Astrocyte of the cerebellum (primary cell): ENCODE measurements around the gene PUM1.
"Not testable (repeated sequence)": the region's sequence is repeated elsewhere in the genome, so short reads cannot be mapped to it uniquely, and the experiment has no call there.

Experiments used
- DNase-seq: peaks from one replicate; pipeline ENCODE4 v3.0.0-alpha.2; 2011; ENCODE audit warnings: low read depth
- H3K4me3 ChIP-seq: 2 replicates; pipeline ENCODE4 v1.5.1; 2011; ENCODE audit warnings: mild to moderate bottlenecking, low read depth, low read length, moderate library complexity
- in situ Hi-C: cut with HindIII; loops from 2 replicates; pipeline ENCODE4 v1.10.0; 2017; ENCODE audit warnings: low sequenced_read_pairs
- TF ChIP-seq, protein P1 (sequence below): IDR thresholded peaks from 2 replicates; pipeline ENCODE4 v1.5.1; 2012; ENCODE audit warnings: low read length, low read depth, moderate library complexity, mild to moderate bottlenecking; ENCODE audit errors: missing control alignments

Gene PUM1

DNA sequence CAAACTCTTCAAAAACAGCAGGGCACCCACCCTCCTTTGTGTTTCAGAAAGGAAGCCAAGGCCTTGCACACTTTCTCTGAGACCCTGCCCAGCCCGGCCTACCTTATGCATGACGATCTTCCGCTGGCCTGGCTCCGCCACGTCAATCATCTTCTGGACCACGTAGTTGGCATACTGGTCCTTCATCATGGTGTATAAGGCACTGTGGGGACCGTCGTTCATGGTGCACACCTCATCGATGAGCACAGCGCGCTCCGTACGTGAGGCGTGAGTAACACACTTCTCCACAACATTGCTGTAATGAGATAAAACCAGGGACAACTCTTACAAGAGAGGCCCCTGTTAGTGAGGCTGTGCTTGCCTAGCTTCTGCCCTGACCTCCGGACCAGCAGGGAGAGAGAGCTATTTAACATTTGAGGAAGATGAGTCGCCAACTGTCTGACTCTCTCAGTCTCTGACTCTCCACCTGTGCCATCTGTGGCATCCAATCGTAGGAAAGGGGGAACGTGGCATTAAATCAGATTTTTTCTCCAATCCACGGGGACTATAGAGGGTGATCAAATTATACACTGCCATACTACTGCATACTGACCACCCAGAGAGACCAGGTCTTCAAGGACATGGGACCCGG is 128.9 kb downstream of the PUM1 start:
- TF ChIP-seq, protein P1, sequence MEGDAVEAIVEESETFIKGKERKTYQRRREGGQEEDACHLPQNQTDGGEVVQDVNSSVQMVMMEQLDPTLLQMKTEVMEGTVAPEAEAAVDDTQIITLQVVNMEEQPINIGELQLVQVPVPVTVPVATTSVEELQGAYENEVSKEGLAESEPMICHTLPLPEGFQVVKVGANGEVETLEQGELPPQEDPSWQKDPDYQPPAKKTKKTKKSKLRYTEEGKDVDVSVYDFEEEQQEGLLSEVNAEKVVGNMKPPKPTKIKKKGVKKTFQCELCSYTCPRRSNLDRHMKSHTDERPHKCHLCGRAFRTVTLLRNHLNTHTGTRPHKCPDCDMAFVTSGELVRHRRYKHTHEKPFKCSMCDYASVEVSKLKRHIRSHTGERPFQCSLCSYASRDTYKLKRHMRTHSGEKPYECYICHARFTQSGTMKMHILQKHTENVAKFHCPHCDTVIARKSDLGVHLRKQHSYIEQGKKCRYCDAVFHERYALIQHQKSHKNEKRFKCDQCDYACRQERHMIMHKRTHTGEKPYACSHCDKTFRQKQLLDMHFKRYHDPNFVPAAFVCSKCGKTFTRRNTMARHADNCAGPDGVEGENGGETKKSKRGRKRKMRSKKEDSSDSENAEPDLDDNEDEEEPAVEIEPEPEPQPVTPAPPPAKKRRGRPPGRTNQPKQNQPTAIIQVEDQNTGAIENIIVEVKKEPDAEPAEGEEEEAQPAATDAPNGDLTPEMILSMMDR, result no peak
- DNase-seq, result no peak
- H3K4me3 ChIP-seq, result no peak overlapping the region
- in situ Hi-C loops, result no loop called here

DNA sequence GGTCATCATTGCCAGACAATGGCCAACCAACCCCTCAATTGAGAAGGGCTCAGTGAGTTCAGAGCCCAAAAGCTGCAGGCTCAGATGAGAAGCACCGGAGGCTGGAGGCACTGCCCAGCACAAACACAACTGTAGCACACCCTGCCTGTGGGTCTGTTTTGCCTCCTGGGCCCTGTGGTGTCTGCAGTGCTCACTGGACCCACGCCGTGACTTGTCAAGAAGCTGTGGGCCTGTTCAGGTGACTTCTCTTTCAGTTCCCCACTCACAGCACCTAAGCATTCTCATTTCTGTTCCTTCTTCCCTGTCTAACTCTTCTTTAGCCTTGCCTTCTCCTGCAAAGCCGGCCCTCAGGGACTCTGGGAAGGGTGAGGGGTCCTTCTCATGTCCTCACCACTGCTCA is 129.8 kb downstream of the PUM1 start:
- H3K4me3 ChIP-seq, in situ Hi-C loops, DNase-seq: not testable (repeated sequence)

DNA sequence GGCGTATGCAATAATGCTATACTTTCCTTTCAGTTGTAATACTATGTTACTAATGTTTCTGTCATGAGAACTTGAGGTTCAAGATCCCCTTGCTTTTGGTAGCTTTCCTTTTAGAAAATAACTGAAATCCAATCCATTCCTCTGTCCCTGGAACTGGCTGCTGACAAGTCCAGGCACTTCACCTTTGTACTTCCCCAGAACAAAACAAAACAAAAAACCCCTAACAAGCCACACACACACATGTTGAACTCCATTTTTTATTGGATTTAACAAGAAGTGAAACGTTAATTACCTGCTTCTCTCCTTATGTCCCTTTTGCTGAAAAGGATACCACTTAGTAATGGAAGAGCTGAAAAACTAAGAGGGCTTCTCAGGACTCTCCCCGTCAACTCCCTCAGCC is 130.9 kb downstream of the PUM1 start:
- in situ Hi-C loops, result no loop called here
- no peak overlapping the region for H3K4me3 ChIP-seq
- TF ChIP-seq, protein P1, result no peak

DNA sequence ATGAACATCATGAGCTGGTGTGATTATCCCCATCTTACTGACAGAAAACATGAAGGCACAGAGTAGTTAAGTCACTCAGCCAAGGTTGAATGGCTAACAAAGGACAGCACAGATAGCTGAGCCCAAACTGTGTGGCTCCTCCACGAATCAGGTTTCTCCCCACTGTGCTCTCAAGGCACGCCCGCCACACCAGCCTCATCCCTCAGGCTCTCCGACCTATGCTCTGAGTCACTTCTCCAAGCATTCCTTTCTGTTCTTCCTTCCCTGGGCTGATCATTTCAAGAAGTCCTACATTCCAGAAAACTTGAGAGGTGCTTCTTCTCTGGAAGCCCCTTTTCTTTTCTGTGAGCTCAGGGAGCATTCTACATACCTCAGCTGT is 131.7 kb downstream of the PUM1 start:
- in situ Hi-C loops, result no loop called here
- no peak for DNase-seq
- H3K4me3 ChIP-seq, result no peak overlapping the region
- TF ChIP-seq, protein P1, result no peak

More for the DNA sequence above, 130.9 kb downstream of the PUM1 start:
- no peak for DNase-seq

DNA sequence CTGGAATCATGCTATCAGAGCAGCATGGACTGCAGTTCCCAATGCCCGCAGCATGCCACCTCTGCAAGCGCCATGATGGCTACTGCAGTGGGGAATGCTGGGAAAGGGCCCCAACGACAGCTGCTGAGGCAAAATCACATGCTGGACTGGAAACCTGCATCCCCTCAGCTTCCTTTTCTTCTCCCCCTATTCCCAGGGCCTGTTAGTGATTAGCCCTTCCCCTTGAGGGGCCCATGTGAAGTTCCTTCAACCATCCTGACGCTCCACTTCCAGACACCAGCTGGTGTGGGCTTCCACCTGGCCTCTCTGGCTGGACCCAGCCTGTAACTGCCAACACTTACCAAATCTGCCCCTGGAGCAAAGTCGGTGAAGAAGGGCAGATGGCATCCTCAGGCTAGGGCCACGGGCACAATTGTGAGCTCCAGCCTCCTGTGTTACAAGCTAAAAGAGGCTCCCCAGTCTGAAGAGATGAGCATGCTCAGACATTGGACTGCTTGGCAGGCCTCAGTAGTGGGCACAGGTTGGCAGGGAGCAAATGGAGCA is 134.8 kb downstream of the PUM1 start:
- H3K4me3 ChIP-seq, result no peak overlapping the region

DNA sequence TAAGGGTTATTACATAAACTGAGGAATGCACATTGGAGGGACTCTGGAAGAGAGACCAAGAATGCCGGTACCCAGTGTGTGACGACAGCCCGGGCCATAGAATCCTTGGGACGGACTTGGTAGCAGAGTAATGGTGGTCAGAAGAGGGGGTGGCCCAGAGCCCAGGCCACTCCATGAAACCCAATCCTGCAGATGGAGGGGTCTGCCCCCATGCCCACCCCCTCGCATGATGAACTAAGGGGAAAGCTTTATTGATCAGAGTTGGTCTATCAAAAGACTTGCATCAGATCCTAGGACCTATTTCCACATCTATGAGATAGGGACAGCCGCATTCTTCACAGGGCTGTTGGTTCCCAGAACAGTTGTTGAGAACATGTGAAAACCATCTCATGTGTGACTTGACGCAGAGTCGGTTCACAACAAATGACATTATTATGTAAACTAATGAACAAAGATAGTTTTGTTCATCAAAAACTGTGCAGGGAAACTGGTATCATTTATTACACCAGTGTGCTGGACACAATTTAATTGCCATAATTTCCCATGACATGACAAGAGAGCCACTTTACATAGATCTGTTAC is 135.5 kb downstream of the PUM1 start:
- H3K4me3 ChIP-seq, result no peak overlapping the region
- TF ChIP-seq, protein P1, result no peak
- DNase-seq, result no peak
- in situ Hi-C loops, result no loop called here

More for the DNA sequence above, 134.8 kb downstream of the PUM1 start:
- in situ Hi-C loops, result no loop called here
- TF ChIP-seq, protein P1, result no peak
- no peak for DNase-seq
